ENCODE results near the gene JAK2. TPM values are rescaled to one million over a fixed set of nuclear protein-coding genes. Genes with fewer than 3 reads are reported as not detected.

JAK2 gene
- total RNA-seq (2021) (2.7 and 4.9 TPM in 2 replicates), Bru-seq, nascent RNA (percentile 56 among the genes with signal in this experiment), BruChase-seq, experiment 1, labeled RNA remaining after a 2-hour chase (percentile 52 among the genes with signal in this experiment), BruChase-seq, experiment 2, labeled RNA remaining after a 6-hour chase (percentile 49 among the genes with signal in this experiment)
- long read RNA-seq, full-length matches to known transcripts, result 3 of 10 reads
- long read RNA-seq, partial matches to known transcripts, result 4 of 10 reads
- long read RNA-seq, other reads (novel, unspliced or antisense), result 3 of 10 reads

GRCh38 chr9:4984621-4985385 lies at the start of gene JAK2:
Gene JAK2 (plus strand): TSS chr9:4985272. CDS start chr9:5021988, 36,716 bp downstream.
- Histone ChIP-seq H3F3A (ENCODE audit: insufficient read depth, low read depth) (peaks cover 11% of the 10 kb centered on the region; the same call in 1 of the 2 replicates), H3K36me3 (ENCODE audit: low read depth) (no peaks in the 10 kb centered on the region), H3K79me2 (ENCODE audit: low read depth) (no peaks in the 10 kb centered on the region; the same call in 1 of the 2 replicates), H3K27me3 (ENCODE audit: insufficient read depth, low read depth) (no peaks in the 10 kb centered on the region), H4K20me1 (ENCODE audit: insufficient read depth) (no peaks in the 10 kb centered on the region), H3K4me3 (peak within 1 kb of the TSS; percentile 65), H3K4me2 (peak within 1 kb of the TSS; percentile 82), H3K9me3 (ENCODE audit: insufficient read depth, low read depth) (no peaks in the 10 kb centered on the region), H3K27ac (peak within 1 kb of the TSS; percentile 81), H3K4me1 (replicated peaks; ENCODE audit: insufficient read depth) (peaks cover 33% of the 10 kb centered on the region), H3K9me2 (ENCODE audit: insufficient read depth) (no peaks in the 10 kb centered on the region), H2AFZ (peak within 1 kb of the TSS; percentile 97)
- peak; percentile 81 to 89 for DNase-seq
- CTCF ChIA-PET, result no interaction called here
- no TSS peak for BruUV-seq (replicated peaks)
- TF ChIP-seq EZH2 (IDR thresholded peaks at IDR 0.05; ENCODE audit: low read depth), result no peak
- TF ChIP-seq CTCF (conservative IDR thresholded peaks at IDR 0.05), result no peak; the same call in 1 of the 2 replicates
- POLR2A ChIA-PET (ENCODE audit: unreplicated experiment), result interaction anchor here (0.5 to 1.0 kb wide), 3 partner anchors 123 to 452 kb away, joined by 3 to 6 read pairs (median 4); no protein-coding TSS in a partner anchor
- intact Hi-C loops (cut with micrococcal nuclease; ENCODE audit: unreplicated experiment), result loop anchor here (2.0 to 10.0 kb wide), 5 partner anchors 52 to 610 kb away; partner anchors contain the start of genes PLGRKT and RCL1

GRCh38 chr9:4936277-4936676 lies 48.8 kb upstream of the JAK2 start:
- Histone ChIP-seq H3K4me3 (no peak overlapping the region), H3K9me2 (ENCODE audit: insufficient read depth) (no peaks in the 10 kb centered on the region), H3F3A (ENCODE audit: insufficient read depth, low read depth) (no peaks in the 10 kb centered on the region), H3K27ac (no peak overlapping the region), H3K27me3 (ENCODE audit: insufficient read depth, low read depth) (no peaks in the 10 kb centered on the region), H2AFZ (no peak overlapping the region), H3K36me3 (ENCODE audit: low read depth) (no peaks in the 10 kb centered on the region), H4K20me1 (ENCODE audit: insufficient read depth) (no peaks in the 10 kb centered on the region), H3K79me2 (ENCODE audit: low read depth) (no peaks in the 10 kb centered on the region), H3K4me2 (no peak overlapping the region), H3K9me3 (ENCODE audit: insufficient read depth, low read depth) (no peaks in the 10 kb centered on the region), H3K4me1 (replicated peaks; ENCODE audit: insufficient read depth) (no peaks in the 10 kb centered on the region)
- no TSS peak for BruUV-seq (replicated peaks)
- ChIA-PET CTCF (no interaction called here), POLR2A (ENCODE audit: unreplicated experiment) (no interaction called here)
- no peak for DNase-seq
- TF ChIP-seq EZH2 (IDR thresholded peaks at IDR 0.05; ENCODE audit: low read depth) (no peak), CTCF (conservative IDR thresholded peaks at IDR 0.05) (no peak)
- intact Hi-C loops (cut with micrococcal nuclease; ENCODE audit: unreplicated experiment), result no loop called here

- no peak overlapping the region for H3K4me2 ChIP-seq
- POLR2A ChIA-PET (ENCODE audit: unreplicated experiment), result no interaction called here
- TF ChIP-seq EZH2 (IDR thresholded peaks at IDR 0.05; ENCODE audit: low read depth) (no peak), CTCF (conservative IDR thresholded peaks at IDR 0.05) (no peak)
Measured at GRCh38 chr9:4936823-4937222, 48.2 kb upstream of the JAK2 start.

More at GRCh38 chr9:4936823-4937222, 48.2 kb upstream of the JAK2 start:
- H3F3A ChIP-seq (ENCODE audit: insufficient read depth, low read depth), result no peaks in the 10 kb centered on the region
- H3K9me2 ChIP-seq (ENCODE audit: insufficient read depth), result no peaks in the 10 kb centered on the region
- H3K27me3 ChIP-seq (ENCODE audit: insufficient read depth, low read depth), result no peaks in the 10 kb centered on the region
- CTCF ChIA-PET, result no interaction called here
- H3K4me1 ChIP-seq (replicated peaks; ENCODE audit: insufficient read depth), result no peaks in the 10 kb centered on the region
- no peaks in the 10 kb centered on the region for H4K20me1 ChIP-seq (ENCODE audit: insufficient read depth)
- no peaks in the 10 kb centered on the region for H3K9me3 ChIP-seq (ENCODE audit: insufficient read depth, low read depth)
- H3K79me2 ChIP-seq (ENCODE audit: low read depth), result no peaks in the 10 kb centered on the region
- no peaks in the 10 kb centered on the region for H3K36me3 ChIP-seq (ENCODE audit: low read depth)
- H2AFZ ChIP-seq, result no peak overlapping the region
- intact Hi-C loops (cut with micrococcal nuclease; ENCODE audit: unreplicated experiment), result no loop called here
- H3K4me3 ChIP-seq, result no peak overlapping the region
- no TSS peak for BruUV-seq (replicated peaks)
- H3K27ac ChIP-seq, result no peak overlapping the region
- no peak for DNase-seq

All from PC-9 (cell line).